GM19438 (cell line): Measurements from ENCODE around the gene NPFFR1.

Experiments
- ATAC-seq: cut with Tn5 transposase; IDR thresholded peaks from one replicate; pipeline ENCODE4 v1.9.1; 2021; ENCODE audit warnings: low read depth; ENCODE audit not compliant: unreplicated experiment

Gene NPFFR1

DNA sequence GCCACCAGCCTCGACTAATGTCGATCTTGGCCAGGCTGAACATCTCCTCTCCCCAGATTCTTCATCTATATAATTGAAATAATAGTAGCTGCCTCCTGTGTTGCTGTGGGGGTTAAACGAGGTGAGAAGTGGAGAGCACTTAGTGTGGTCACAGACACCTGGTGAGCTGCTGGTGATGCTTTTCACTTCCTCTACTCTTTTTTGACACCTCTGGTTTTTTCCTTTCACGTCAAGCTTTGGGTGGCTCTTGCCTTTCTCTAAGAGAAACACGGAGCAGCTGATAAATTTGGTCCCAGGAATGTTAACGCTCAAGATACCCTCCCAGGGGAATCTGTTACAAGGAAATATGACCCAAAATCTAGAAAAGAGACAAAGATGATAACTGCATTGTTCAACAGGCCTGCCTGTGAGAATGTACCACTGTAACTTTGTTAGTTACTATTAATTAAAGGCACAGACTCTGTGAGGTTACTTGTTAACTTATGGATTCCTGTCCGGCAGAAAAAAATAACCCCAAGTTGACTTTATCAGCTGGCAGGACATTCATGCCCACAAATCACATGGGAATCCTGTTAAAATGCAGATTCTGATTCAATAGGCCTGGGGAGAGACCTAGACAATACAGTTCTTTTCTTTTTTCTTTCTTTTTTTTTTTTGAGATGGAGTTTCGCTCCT lies 9.5 kb upstream of the NPFFR1 start:
- peak; percentile 88 for ATAC-seq

- ATAC-seq, result no peak
These were observed 8.2 kb upstream of the NPFFR1 start for GRCh38 chr10:70292004-70292403.

- no peak for ATAC-seq
These were observed 5.9 kb upstream of the NPFFR1 start for GRCh38 chr10:70289739-70290138.

- ATAC-seq, result no peak
These were observed 2.8 kb upstream of the NPFFR1 start for GRCh38 chr10:70286616-70287015.

DNA sequence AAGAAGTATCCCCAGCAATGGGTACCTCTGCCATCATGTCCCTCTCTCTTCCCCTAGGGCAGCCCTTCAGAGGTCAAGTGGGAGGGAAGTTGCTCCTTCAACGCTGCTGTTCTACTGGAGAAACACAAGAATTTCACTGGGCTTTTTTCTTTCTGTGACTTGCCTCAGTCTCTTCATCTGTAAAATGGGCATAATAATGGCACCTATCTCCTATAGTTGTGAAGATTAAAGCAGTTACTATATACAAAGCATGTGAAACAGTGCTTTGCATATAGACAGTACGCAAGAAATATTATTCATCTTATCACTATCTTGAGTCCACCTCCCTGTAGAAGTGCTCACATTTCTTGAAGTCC lies 1.6 kb upstream of the NPFFR1 start:
- no peak for ATAC-seq

GRCh38 chr10:70284542-70285475 lies 1.0 kb upstream of the NPFFR1 start:
- ATAC-seq, result no peak

- no peak for ATAC-seq
These were observed 746 bp downstream of the NPFFR1 start for GRCh38 chr10:70283071-70283444.

GRCh38 chr10:70281609-70282008 lies 2.2 kb downstream of the NPFFR1 start:
- no peak for ATAC-seq

GRCh38 chr10:70280099-70280498 lies 3.7 kb downstream of the NPFFR1 start:
- no peak for ATAC-seq

DNA sequence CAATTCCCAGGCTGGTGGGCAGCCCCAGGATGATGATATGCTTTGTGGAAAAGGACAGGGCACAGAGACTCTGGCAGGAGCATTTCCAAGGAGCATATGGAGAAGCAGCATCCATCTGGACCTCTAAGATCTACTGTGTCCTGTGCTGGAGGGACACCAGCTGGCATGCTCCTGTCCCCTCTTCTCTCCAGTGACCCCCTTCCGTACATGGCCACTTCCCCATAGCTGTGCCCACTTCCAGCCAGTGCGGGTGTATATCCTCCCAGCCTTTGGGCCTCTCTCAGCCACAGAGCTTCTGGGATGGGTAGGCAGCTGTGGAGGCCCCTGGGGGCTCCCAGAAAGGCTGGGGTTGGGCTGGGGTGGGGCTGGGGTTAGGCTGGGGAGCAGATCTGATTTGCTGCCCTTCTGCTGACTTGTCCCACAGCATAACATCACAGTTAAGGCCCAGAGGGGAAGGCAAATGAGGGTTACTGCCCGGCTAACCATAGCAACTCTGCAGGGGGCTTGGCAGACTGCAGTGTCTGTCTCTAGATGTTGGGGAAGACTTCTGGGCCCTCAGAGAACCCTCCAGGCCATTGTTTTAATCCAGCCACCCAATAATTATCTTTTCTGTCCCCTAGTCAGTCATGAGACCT lies 6.3 kb downstream of the NPFFR1 start:
- no peak for ATAC-seq

GRCh38 chr10:70274643-70275042 lies 9.2 kb downstream of the NPFFR1 start:
- no peak for ATAC-seq

DNA sequence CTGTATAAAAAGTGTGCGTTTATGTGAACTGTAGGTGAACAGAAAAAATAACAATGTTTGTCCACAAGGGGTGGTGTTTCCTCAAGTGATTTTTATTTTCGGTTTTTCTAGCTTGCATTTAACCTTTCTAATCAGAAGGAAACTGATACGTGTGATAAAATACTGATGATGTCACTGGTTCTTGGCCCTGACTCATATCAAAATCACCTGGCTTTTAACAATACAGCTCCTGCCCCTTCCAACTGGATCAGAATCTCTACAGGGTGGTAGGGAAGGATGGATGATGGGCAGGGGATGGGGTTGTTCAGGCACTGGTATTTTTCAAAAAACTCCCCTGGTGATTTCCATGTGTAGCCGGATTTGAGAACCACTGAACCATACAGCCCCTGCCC lies 10.9 kb downstream of the NPFFR1 start:
- ATAC-seq, result peak; percentile 57

DNA sequence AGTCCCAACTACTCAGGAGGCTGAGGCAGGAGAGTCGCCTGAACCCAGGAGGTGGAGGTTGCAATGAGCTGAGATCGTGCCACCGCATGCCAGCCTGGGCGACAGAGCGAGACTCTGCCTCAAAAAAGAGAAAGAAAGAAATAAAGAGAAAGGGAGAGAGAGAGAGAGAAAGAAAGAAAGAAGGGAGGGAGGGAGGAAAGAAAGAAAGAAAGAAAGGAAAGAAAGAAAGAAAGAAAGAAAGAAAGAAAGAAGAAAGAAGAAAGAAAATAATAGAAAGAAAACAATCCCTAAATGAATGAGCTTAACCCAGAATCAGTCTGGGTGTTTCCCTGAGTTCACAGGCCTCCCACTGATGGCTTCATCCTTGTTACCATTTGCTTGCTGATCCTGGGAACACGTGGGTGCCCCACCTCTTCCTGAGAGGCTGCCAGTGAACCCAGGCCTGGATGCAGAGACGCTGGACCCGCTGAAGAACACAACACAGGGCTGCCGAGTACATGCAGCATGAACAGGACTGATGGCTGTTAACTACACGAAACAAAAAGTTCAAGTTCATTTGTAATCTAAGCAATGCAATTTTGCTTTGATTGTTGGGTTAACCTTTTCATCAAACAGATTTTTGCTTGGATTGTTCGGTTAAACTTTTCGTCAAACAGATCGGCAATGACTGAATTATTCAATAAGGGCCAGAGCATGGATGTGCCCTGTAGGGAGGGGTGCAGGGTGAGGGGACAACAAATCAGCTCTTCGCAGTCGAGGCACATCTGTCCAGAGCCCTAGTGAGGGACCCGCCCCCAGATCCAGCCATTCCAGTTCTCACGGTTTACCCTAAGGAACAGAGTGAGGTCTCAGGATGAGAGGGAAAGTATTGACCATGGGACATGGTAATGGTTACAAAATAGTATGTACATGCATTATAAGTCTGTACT lies 11.5 kb downstream of the NPFFR1 start:
- ATAC-seq, result no peak

- no peak for ATAC-seq
These were observed 12.9 kb downstream of the NPFFR1 start for GRCh38 chr10:70270952-70271351.

DNA sequence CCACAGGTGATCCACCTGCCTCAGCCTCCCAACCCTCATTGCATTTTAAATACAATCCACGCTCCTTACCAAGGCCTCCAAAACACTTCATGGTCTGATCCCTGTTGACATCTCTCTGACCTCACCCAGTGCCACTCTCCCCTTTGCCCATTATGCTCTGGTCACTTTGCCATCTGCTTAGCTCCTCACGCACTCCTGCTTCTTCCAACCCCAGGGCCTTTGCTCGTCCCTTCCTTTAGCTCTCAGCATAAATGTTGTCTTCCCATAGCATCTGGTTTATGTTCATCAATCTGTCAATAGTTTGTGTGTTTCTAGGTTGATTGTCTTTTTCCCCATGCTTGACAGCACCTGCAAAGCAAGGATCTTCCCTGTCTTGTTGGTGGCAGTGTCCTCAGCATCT lies 14.1 kb downstream of the NPFFR1 start:
- no peak for ATAC-seq

DNA sequence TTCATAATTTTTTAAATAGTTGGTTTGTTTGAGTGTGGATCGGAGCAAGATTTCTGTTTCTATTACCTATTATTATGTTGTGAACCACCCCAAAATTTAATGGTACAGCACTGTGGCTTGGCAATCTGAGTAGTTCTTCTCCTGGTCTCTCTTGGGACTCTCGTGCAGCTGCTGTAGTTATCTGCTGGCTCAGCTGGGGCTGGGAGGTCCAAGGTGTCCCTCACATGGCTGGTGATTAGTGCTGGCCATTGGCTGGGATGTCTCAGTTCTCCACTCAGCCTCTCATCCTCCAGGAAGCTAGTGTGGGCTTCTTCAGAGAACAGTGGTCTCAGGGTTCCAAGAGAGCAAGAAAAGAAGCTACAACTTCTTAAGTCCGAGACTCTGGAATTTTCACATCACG lies 15.4 kb downstream of the NPFFR1 start:
- ATAC-seq, result no peak

DNA sequence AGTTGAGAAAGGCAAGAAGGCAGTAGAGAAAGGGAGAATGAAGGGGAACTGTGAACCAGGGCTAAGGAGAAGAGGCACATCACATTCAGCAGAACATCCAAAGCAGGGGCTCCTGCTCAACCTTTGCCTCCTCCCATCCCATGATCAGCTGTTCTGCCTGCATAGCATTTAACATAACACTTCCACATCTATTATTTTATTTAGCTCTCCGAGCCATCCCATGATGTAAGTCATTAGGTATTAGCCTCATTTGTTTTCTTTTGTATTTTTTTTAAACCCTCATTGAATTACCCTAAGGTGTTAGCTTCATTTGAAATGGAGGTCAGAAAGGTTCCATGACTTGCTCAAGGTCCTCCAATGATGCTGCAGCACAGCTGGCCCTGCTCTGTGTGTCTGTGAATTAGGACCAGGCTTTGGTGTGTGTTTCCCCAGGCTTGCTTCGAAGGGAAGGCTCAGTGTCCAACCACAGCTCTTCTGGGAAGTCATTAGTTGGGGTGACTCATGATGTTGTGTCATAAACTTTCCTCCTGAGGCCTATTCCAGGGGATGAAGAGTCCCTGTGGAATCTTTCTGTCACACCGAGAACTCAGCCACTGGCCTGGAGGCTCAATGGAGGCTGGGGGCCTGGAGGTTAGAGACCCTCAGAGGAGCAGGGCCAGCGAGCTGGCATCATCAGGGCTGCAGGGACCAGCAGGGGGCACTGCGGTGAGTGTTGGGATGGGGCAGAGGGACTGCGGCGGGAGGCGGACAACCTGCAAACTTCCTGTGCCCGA lies 16.5 kb downstream of the NPFFR1 start:
- ATAC-seq, result no peak

GRCh38 chr10:70266701-70267100 lies 17.1 kb downstream of the NPFFR1 start:
- no peak for ATAC-seq

GRCh38 chr10:70266056-70266455 lies 17.7 kb downstream of the NPFFR1 start:
- no peak for ATAC-seq
